GM19193 (cell line): ENCODE data around the gene ACOT7.

ENCODE experiments used
- POLR2A ChIP-seq: IDR thresholded peaks from 4 replicates; pipeline ENCODE4 v1.6.1; 2011; ENCODE audit not compliant: insufficient read depth, insufficient read length; ENCODE audit errors: extremely low read depth

ACOT7 gene

GRCh38 chr1:6279066-6279465, 114.5 kb downstream of the ACOT7 start:
- TF ChIP-seq POLR2A, result no peak

GRCh38 chr1:6278263-6278662, 115.3 kb downstream of the ACOT7 start:
- TF ChIP-seq POLR2A, result no peak

GRCh38 chr1:6276811-6277555, 116.6 kb downstream of the ACOT7 start:
- TF ChIP-seq POLR2A, result no peak

- TF ChIP-seq POLR2A, result no peak
Measured at GRCh38 chr1:6275826-6276782, 117.5 kb downstream of the ACOT7 start.

GRCh38 chr1:6274622-6275139, 118.9 kb downstream of the ACOT7 start:
- no peak for TF ChIP-seq POLR2A

GRCh38 chr1:6274102-6274501, 119.5 kb downstream of the ACOT7 start:
- no peak for TF ChIP-seq POLR2A

GRCh38 chr1:6273380-6273891, 120.1 kb downstream of the ACOT7 start:
- TF ChIP-seq POLR2A, result no peak

GRCh38 chr1:6272868-6273267, 120.7 kb downstream of the ACOT7 start:
- TF ChIP-seq POLR2A, result no peak

GRCh38 chr1:6272452-6272851, 121.1 kb downstream of the ACOT7 start:
- TF ChIP-seq POLR2A, result no peak

- TF ChIP-seq POLR2A, result no peak
Measured at GRCh38 chr1:6271554-6271953, 122.0 kb downstream of the ACOT7 start.

- no peak for TF ChIP-seq POLR2A
Measured at GRCh38 chr1:6271006-6271405, 122.6 kb downstream of the ACOT7 start.

- TF ChIP-seq POLR2A, result no peak
Measured at GRCh38 chr1:6270401-6270800, 123.2 kb downstream of the ACOT7 start.

GRCh38 chr1:6269720-6270400, 123.7 kb downstream of the ACOT7 start:
- TF ChIP-seq POLR2A, result no peak

- TF ChIP-seq POLR2A, result no peak
Measured at GRCh38 chr1:6269296-6269695, 124.3 kb downstream of the ACOT7 start.

GRCh38 chr1:6268415-6268814, 125.2 kb downstream of the ACOT7 start:
- no peak for TF ChIP-seq POLR2A
